ENCODE data around the gene BTBD9. TPM values are rescaled to one million over a fixed set of nuclear protein-coding genes. Genes with fewer than 3 reads are reported as not detected.

Gene BTBD9
- total and polyA plus RNA-seq, 2 donors (not counting 3 experiments of a cell fraction or from before 2014, with no cell fraction given) = 4.9 to 15.0 TPM

GRCh38 chr6:38160831-38161230, 478.9 kb downstream of the BTBD9 start:
- H3K36me3 ChIP-seq (ENCODE audit: control insufficient read depth in 2 of 2, extremely low read depth in 1 of 2, insufficient read depth in 2 of 2, low read length in 2 of 2) = no peaks in the 10 kb centered on the region
- no peak overlapping the region for H3K4me3 ChIP-seq (replicated peaks in 1 of 3; ENCODE audit: insufficient read depth in 1 of 3, low read depth in 1 of 3, low read length in 3 of 3)
- H3K4me2 ChIP-seq (ENCODE audit: insufficient read depth, low read length) = no peak overlapping the region
- DNase-seq (ENCODE audit: low read depth, low spot score) (no peak), FAIRE-seq (no peak)
- BruUV-seq (replicated peaks) = no TSS peak
- no peaks in the 10 kb centered on the region for H3K9me3 ChIP-seq (replicated peaks; ENCODE audit: control insufficient read depth, insufficient read depth, low read length)
- H3K79me2 ChIP-seq (ENCODE audit: control insufficient read depth, insufficient read depth, low read length) = no peaks in the 10 kb centered on the region
- no peak overlapping the region for H2AFZ ChIP-seq (ENCODE audit: low read depth, low read length)
- intact Hi-C loops (cut with micrococcal nuclease) (no loop called here), dilution Hi-C loops (cut with MboI; ENCODE audit: extremely low pct_ligation_motif_present, low sequenced_read_pairs) (no loop called here)
- ChIA-PET CTCF (no interaction called here), POLR2A (no interaction called here)
- H3K27ac ChIP-seq (ENCODE audit: insufficient read depth, low read depth, low read length) = no peak overlapping the region
- H3K9me1 ChIP-seq (replicated peaks; ENCODE audit: control insufficient read depth, extremely low read depth, insufficient read depth, low read length) = no peaks in the 10 kb centered on the region
- no peak overlapping the region for H3K9ac ChIP-seq (replicated peaks; ENCODE audit: extremely low read depth, insufficient read depth, low read length)
- TF ChIP-seq FOS (IDR thresholded peaks at IDR 0.05; ENCODE audit: borderline replicate concordance, insufficient read depth, low read length) (no peak), MAX (IDR thresholded peaks at IDR 0.05; ENCODE audit: insufficient read depth, insufficient read length) (no peak), POLR2A (IDR thresholded peaks at IDR 0.05; ENCODE audit: low read depth, low read length) (no peak)
- no peaks in the 10 kb centered on the region for H4K20me1 ChIP-seq (replicated peaks; ENCODE audit: control insufficient read depth, extremely low read depth, insufficient read depth, low read length)
- no peaks in the 10 kb centered on the region for H3K27me3 ChIP-seq (ENCODE audit: control insufficient read depth in 2 of 2, insufficient read depth in 2 of 2, low read length in 2 of 2)
- peaks cover 5% of the 10 kb centered on the region for H3K4me1 ChIP-seq (ENCODE audit: control insufficient read depth, extremely low read depth, insufficient read depth, low read length)

- Histone ChIP-seq H3K4me2 (ENCODE audit: insufficient read depth, low read length) (no peak overlapping the region), H3K9me1 (replicated peaks; ENCODE audit: control insufficient read depth, extremely low read depth, insufficient read depth, low read length) (no peaks in the 10 kb centered on the region), H3K79me2 (ENCODE audit: control insufficient read depth, insufficient read depth, low read length) (no peaks in the 10 kb centered on the region), H3K4me1 (ENCODE audit: control insufficient read depth, extremely low read depth, insufficient read depth, low read length) (peaks cover 18% of the 10 kb centered on the region), H3K27ac (ENCODE audit: insufficient read depth, low read depth, low read length) (no peak overlapping the region), H3K27me3 (ENCODE audit: control insufficient read depth in 2 of 2, insufficient read depth in 2 of 2, low read length in 2 of 2) (no peaks in the 10 kb centered on the region), H2AFZ (ENCODE audit: low read depth, low read length) (no peak overlapping the region), H3K9ac (replicated peaks; ENCODE audit: extremely low read depth, insufficient read depth, low read length) (no peak overlapping the region), H4K20me1 (replicated peaks; ENCODE audit: control insufficient read depth, extremely low read depth, insufficient read depth, low read length) (no peaks in the 10 kb centered on the region), H3K9me3 (replicated peaks; ENCODE audit: control insufficient read depth, insufficient read depth, low read length) (no peaks in the 10 kb centered on the region), H3K36me3 (ENCODE audit: control insufficient read depth in 2 of 2, extremely low read depth in 1 of 2, insufficient read depth in 2 of 2, low read length in 2 of 2) (no peaks in the 10 kb centered on the region), H3K4me3 (replicated peaks in 1 of 3; ENCODE audit: insufficient read depth in 1 of 3, low read depth in 1 of 3, low read length in 3 of 3) (no peak overlapping the region)
- FAIRE-seq (no peak), DNase-seq (ENCODE audit: low read depth, low spot score) (no peak)
- intact Hi-C loops (cut with micrococcal nuclease) (loop anchor here (10.0 kb wide), 2 partner anchors 365 to 455 kb away; no protein-coding TSS in a partner anchor), dilution Hi-C loops (cut with MboI; ENCODE audit: extremely low pct_ligation_motif_present, low sequenced_read_pairs) (no loop called here)
- CTCF ChIA-PET = no interaction called here
- TF ChIP-seq CTCF (IDR thresholded peaks at IDR 0.05; ENCODE audit: extremely low read depth in 1 of 2, insufficient read depth in 1 of 2, low read depth in 1 of 2, low read length in 2 of 2) (no peak), POLR2AphosphoS5 (IDR thresholded peaks at IDR 0.05; ENCODE audit: insufficient read depth, low read depth, low read length) (no peak), JUN (IDR thresholded peaks at IDR 0.05; ENCODE audit: borderline replicate concordance, insufficient read depth, insufficient read length, low read depth) (no peak)
- no TSS peak for BruUV-seq (replicated peaks)
- POLR2A ChIA-PET = no interaction called here
Observed at GRCh38 chr6:38159596-38159995, 480.1 kb downstream of the BTBD9 start.

Data from endothelial cell of umbilical vein (primary cell).